ENCODE measurements around the gene HOPX. TPM values are rescaled to one million over a fixed set of nuclear protein-coding genes. Genes with fewer than 3 reads are reported as not detected.
A peak's percentile ranks its signal among the peaks of the same experiment; 100 is the strongest.
"Not testable (repeated sequence)": the region's sequence is repeated elsewhere in the genome, so short reads cannot be mapped to it uniquely, and the experiment has no call there.

Gene HOPX
- total RNA-seq, 2 donors from 2014 or later = 1.5 to 5.7 TPM

GRCh38 chr4:56680266-56680665 is 830 bp downstream of the HOPX start:
- DNase-seq = no peak
- intact Hi-C loops (cut with DNase I) = no loop called here
- H3K27ac ChIP-seq = no peak overlapping the region
- no peaks in the 10 kb centered on the region for H3K36me3 ChIP-seq
- H3K9ac ChIP-seq (ENCODE audit: low read depth in 2 of 2, low read length in 2 of 2) = no peak overlapping the region
- H3K4me3 ChIP-seq = no peak overlapping the region
- no peak for TF ChIP-seq CTCF (IDR thresholded peaks at IDR 0.05)
- H3K9me3 ChIP-seq = no peaks in the 10 kb centered on the region
- H3K4me1 ChIP-seq = no peaks in the 10 kb centered on the region
- H3K27me3 ChIP-seq = peaks cover 3% of the 10 kb centered on the region

- Histone ChIP-seq H3K27me3 (peaks cover 2% of the 10 kb centered on the region), H3K4me1 (no peaks in the 10 kb centered on the region), H3K36me3 (no peaks in the 10 kb centered on the region), H3K4me3 (no peak overlapping the region), H3K9ac (ENCODE audit: low read depth in 2 of 2, low read length in 2 of 2) (no peak overlapping the region), H3K9me3 (no peaks in the 10 kb centered on the region), H3K27ac (no peak overlapping the region)
- TF ChIP-seq CTCF (IDR thresholded peaks at IDR 0.05) = no peak
- intact Hi-C loops (cut with DNase I) = no loop called here
- no peak for DNase-seq
These were observed 3.4 kb downstream of the HOPX start for GRCh38 chr4:56677711-56678110.

- H3K27ac ChIP-seq = no peak overlapping the region
These were observed 6.1 kb downstream of the HOPX start for GRCh38 chr4:56674984-56675383.

GRCh38 chr4:56671860-56672259 is 9.2 kb downstream of the HOPX start:
- no peak overlapping the region for H3K4me3 ChIP-seq
- no peaks in the 10 kb centered on the region for H3K36me3 ChIP-seq
- H3K27me3 ChIP-seq = no peaks in the 10 kb centered on the region
- intact Hi-C loops (cut with DNase I) = no loop called here
- no peak overlapping the region for H3K27ac ChIP-seq
- H3K9me3 ChIP-seq = no peaks in the 10 kb centered on the region
- DNase-seq = no peak
- TF ChIP-seq CTCF (IDR thresholded peaks at IDR 0.05) = no peak
- no peak overlapping the region for H3K9ac ChIP-seq (ENCODE audit: low read depth in 2 of 2, low read length in 2 of 2)
- no peaks in the 10 kb centered on the region for H3K4me1 ChIP-seq

More at GRCh38 chr4:56674984-56675383, 6.1 kb downstream of the HOPX start:
- Histone ChIP-seq H3K9ac (ENCODE audit: low read depth in 2 of 2, low read length in 2 of 2) (no peak overlapping the region), H3K4me1 (no peaks in the 10 kb centered on the region), H3K27me3 (no peaks in the 10 kb centered on the region), H3K4me3 (no peak overlapping the region), H3K9me3 (no peaks in the 10 kb centered on the region), H3K36me3 (no peaks in the 10 kb centered on the region)
- no peak for TF ChIP-seq CTCF (IDR thresholded peaks at IDR 0.05)
- DNase-seq = no peak
- intact Hi-C loops (cut with DNase I) = no loop called here

- TF ChIP-seq CTCF (IDR thresholded peaks at IDR 0.05) = no peak
- no peak overlapping the region for H3K9ac ChIP-seq (ENCODE audit: low read depth in 2 of 2, low read length in 2 of 2)
- no peak overlapping the region for H3K4me3 ChIP-seq
- H3K4me1 ChIP-seq = no peaks in the 10 kb centered on the region
- intact Hi-C loops (cut with DNase I) = no loop called here
- no peaks in the 10 kb centered on the region for H3K36me3 ChIP-seq
- no peaks in the 10 kb centered on the region for H3K27me3 ChIP-seq
- H3K9me3 ChIP-seq = no peaks in the 10 kb centered on the region
- no peak for DNase-seq
- H3K27ac ChIP-seq = no peak overlapping the region
These were observed 9.7 kb downstream of the HOPX start for GRCh38 chr4:56671373-56671772.

- Histone ChIP-seq H3K27me3 (no peaks in the 10 kb centered on the region), H3K27ac (no peak overlapping the region), H3K9ac (ENCODE audit: low read depth in 2 of 2, low read length in 2 of 2) (no peak overlapping the region), H3K4me1 (no peaks in the 10 kb centered on the region), H3K36me3 (no peaks in the 10 kb centered on the region), H3K9me3 (no peaks in the 10 kb centered on the region), H3K4me3 (no peak overlapping the region)
- intact Hi-C loops (cut with DNase I) = loop anchor here (5.0 kb wide), 1 partner anchor 134 kb away; no protein-coding TSS in a partner anchor
- TF ChIP-seq CTCF (IDR thresholded peaks at IDR 0.05) = peak; percentile 47
- DNase-seq = no peak
These were observed 12.8 kb downstream of the HOPX start for GRCh38 chr4:56668267-56668666.

GRCh38 chr4:56667396-56667795 is 13.7 kb downstream of the HOPX start:
- not testable (repeated sequence) for H3K27ac ChIP-seq; H3K9ac ChIP-seq (ENCODE audit: low read depth in 2 of 2, low read length in 2 of 2); H3K9me3 ChIP-seq; H3K4me3 ChIP-seq; H3K36me3 ChIP-seq; H3K4me1 ChIP-seq; H3K27me3 ChIP-seq; DNase-seq
- intact Hi-C loops (cut with DNase I) = loop anchor here (5.0 kb wide), 1 partner anchor 135 kb away; no protein-coding TSS in a partner anchor

All from colonic mucosa (tissue), 4 donors.